BJ (cell line): ENCODE data around the gene VEGFC. TPM values are rescaled to one million over a fixed set of nuclear protein-coding genes. Genes with fewer than 3 reads are reported as not detected.

ENCODE experiments used
- CTCF ChIA-PET: fragments of 350-600 bp; formaldehyde crosslinking; extraction: SDS; loops from one replicate; lab custom pipeline; 2021; ENCODE audit warnings: antibody characterized with exemption, inconsistent platforms; lab: Yijun Ruan, JAX
- POLR2A ChIA-PET: fragments of 300-600 bp; sonication (Branson Sonifier 250); formaldehyde crosslinking; extraction: SDS; loops from one replicate; lab custom pipeline; 2021; ENCODE audit warnings: antibody characterized with exemption; lab: Charles Lee
- DNase-seq: peaks from one replicate; pipeline ENCODE4 v3.0.0-alpha.2; 2011; ENCODE audit warnings: low read depth
- H3K27me3 ChIP-seq: 2 replicates; pipeline ENCODE4 v1.6.0; 2011; ENCODE audit warnings: low read length; ENCODE audit not compliant: control insufficient read depth, insufficient read depth
- H3K36me3 ChIP-seq: 2 replicates; pipeline ENCODE4 v1.5.1; 2011; ENCODE audit warnings: low read length; ENCODE audit not compliant: control insufficient read depth, insufficient read depth
- H3K4me3 ChIP-seq: 2 replicates; pipeline ENCODE4 v1.5.1; 2011; ENCODE audit warnings: low read depth, mild to moderate bottlenecking, control low read depth, low read length
- CTCF ChIP-seq: IDR thresholded peaks from 2 replicates; pipeline ENCODE4 v1.5.1; 2011; ENCODE audit warnings: low read depth, mild to moderate bottlenecking, control low read depth, inconsistent platforms, low read length, moderate library complexity; ENCODE audit not compliant: insufficient read depth
- polyA minus RNA-seq: library from RNA; depleted of rRNA, polyadenylated mRNA; stranded (reverse); fragments of >200 nt; gene quantifications from 2 replicates; pipeline ENCODE4 v1.2.3, GENCODE V29; 2011; rRNA and poly(A)+ RNA removed
- polyA plus RNA-seq: library from polyadenylated mRNA; depleted of rRNA; stranded (reverse); fragments of >200 nt; gene quantifications from 2 replicates; pipeline ENCODE4 v1.2.3, GENCODE V29; 2011; rRNA removed

VEGFC gene
- polyA plus RNA-seq (47.7 and 68.4 TPM in 2 replicates), polyA minus RNA-seq (56.5 and 61.7 TPM in 2 replicates)

GRCh38 chr4:176792326-176793059 lies at the start of gene VEGFC:
Gene VEGFC (minus strand): TSS chr4:176792922. CDS start chr4:176792311, 611 bp downstream.
- no peaks in the 10 kb centered on the region for H3K36me3 ChIP-seq
- ChIA-PET CTCF (interaction anchor here (1.0 to 2.5 kb wide), 6 partner anchors 41 to 255 kb away, joined by 3 to 21 read pairs (median 3); no protein-coding TSS in a partner anchor), POLR2A (no interaction called here)
- peak within 1 kb of the TSS; percentile 80 for H3K4me3 ChIP-seq
- DNase-seq, result no peak
- H3K27me3 ChIP-seq, result no peaks in the 10 kb centered on the region
- TF ChIP-seq CTCF, result peak; percentile 17; the same call in 1 of the 2 replicates

- no peak for DNase-seq
- no peaks in the 10 kb centered on the region for H3K27me3 ChIP-seq
- POLR2A ChIA-PET, result no interaction called here
- no peak for TF ChIP-seq CTCF
- no peak overlapping the region for H3K4me3 ChIP-seq
- no peaks in the 10 kb centered on the region for H3K36me3 ChIP-seq
- CTCF ChIA-PET, result no interaction called here
These were observed 49.0 kb upstream of the VEGFC start for GRCh38 chr4:176841711-176842112.

- CTCF ChIA-PET, result interaction anchor here (0.6 to 1.2 kb wide), 2 partner anchors 9 to 60 kb away, joined by 3 to 4 read pairs; no protein-coding TSS in a partner anchor
- no peak for DNase-seq
- Histone ChIP-seq H3K27me3 (no peaks in the 10 kb centered on the region), H3K36me3 (no peaks in the 10 kb centered on the region), H3K4me3 (no peak overlapping the region)
- no peak for TF ChIP-seq CTCF
- POLR2A ChIA-PET, result no interaction called here
These were observed 47.4 kb upstream of the VEGFC start for GRCh38 chr4:176840166-176840565.

- ChIA-PET CTCF (interaction anchor here (0.6 to 1.2 kb wide), 2 partner anchors 9 to 61 kb away, joined by 3 to 4 read pairs; no protein-coding TSS in a partner anchor), POLR2A (interaction anchor here (1.0 kb wide), 1 partner anchor 48 kb away, joined by 4 read pairs; no protein-coding TSS in a partner anchor)
- H3K36me3 ChIP-seq, result no peaks in the 10 kb centered on the region
- TF ChIP-seq CTCF, result no peak
- no peak overlapping the region for H3K4me3 ChIP-seq
- DNase-seq, result no peak
- H3K27me3 ChIP-seq, result no peaks in the 10 kb centered on the region
These were observed 46.9 kb upstream of the VEGFC start for GRCh38 chr4:176839656-176840055.
